Measurements from ENCODE around the gene FGF7.
"Not testable (repeated sequence)": the region's sequence is repeated elsewhere in the genome, so short reads cannot be mapped to it uniquely, and the experiment has no call there.

Gene FGF7

GRCh38 chr15:49423021-49423420, at the start of gene FGF7:
TSS of gene FGF7 (plus strand) at chr15:49423242. CDS start at chr15:49424298, 1,056 bp downstream.
- DNase-seq (ENCODE audit: low read depth): no peak

- no peak for DNase-seq (ENCODE audit: low read depth)
Measured at GRCh38 chr15:49379996-49380395, 43.0 kb upstream of the FGF7 start.

- DNase-seq (ENCODE audit: low read depth): no peak
Measured at GRCh38 chr15:49380912-49381311, 42.1 kb upstream of the FGF7 start.

- no peak for DNase-seq (ENCODE audit: low read depth)
Measured at GRCh38 chr15:49382394-49382793, 40.6 kb upstream of the FGF7 start.

- DNase-seq (ENCODE audit: low read depth): no peak
Measured at GRCh38 chr15:49383266-49383665, 39.8 kb upstream of the FGF7 start.

- no peak for DNase-seq (ENCODE audit: low read depth)
Measured at GRCh38 chr15:49387471-49387870, 35.6 kb upstream of the FGF7 start.

GRCh38 chr15:49402515-49403296, 20.3 kb upstream of the FGF7 start:
- not testable (repeated sequence) for DNase-seq (ENCODE audit: low read depth)

- DNase-seq (ENCODE audit: low read depth): no peak
Measured at GRCh38 chr15:49406352-49407118, 16.5 kb upstream of the FGF7 start.

GRCh38 chr15:49410641-49411040, 12.4 kb upstream of the FGF7 start:
- DNase-seq (ENCODE audit: low read depth): no peak

- no peak for DNase-seq (ENCODE audit: low read depth)
Measured at GRCh38 chr15:49412797-49413196, 10.2 kb upstream of the FGF7 start.

GRCh38 chr15:49415149-49415548, 7.9 kb upstream of the FGF7 start:
- no peak for DNase-seq (ENCODE audit: low read depth)

- DNase-seq (ENCODE audit: low read depth): no peak
Measured at GRCh38 chr15:49415638-49416037, 7.4 kb upstream of the FGF7 start.

- no peak for DNase-seq (ENCODE audit: low read depth)
Measured at GRCh38 chr15:49418811-49419210, 4.2 kb upstream of the FGF7 start.

GRCh38 chr15:49421991-49422390, 1.1 kb upstream of the FGF7 start:
- no peak for DNase-seq (ENCODE audit: low read depth)

- no peak for DNase-seq (ENCODE audit: low read depth)
Measured at GRCh38 chr15:49423901-49424550, 984 bp downstream of the FGF7 start.

- no peak for DNase-seq (ENCODE audit: low read depth)
Measured at GRCh38 chr15:49424954-49425353, 1.9 kb downstream of the FGF7 start.

GRCh38 chr15:49427372-49427771, 4.3 kb downstream of the FGF7 start:
- DNase-seq (ENCODE audit: low read depth): no peak

- no peak for DNase-seq (ENCODE audit: low read depth)
Measured at GRCh38 chr15:49428409-49429095, 5.5 kb downstream of the FGF7 start.

GRCh38 chr15:49430046-49430445, 7.0 kb downstream of the FGF7 start:
- no peak for DNase-seq (ENCODE audit: low read depth)

GRCh38 chr15:49435174-49435573, 12.1 kb downstream of the FGF7 start:
- no peak for DNase-seq (ENCODE audit: low read depth)

- DNase-seq (ENCODE audit: low read depth): no peak
Measured at GRCh38 chr15:49436751-49437150, 13.7 kb downstream of the FGF7 start.

- DNase-seq (ENCODE audit: low read depth): no peak
Measured at GRCh38 chr15:49438962-49439631, 16.1 kb downstream of the FGF7 start.

Measured in stimulated activated CD4-positive, alpha-beta T cell treated with anti-CD3 and anti-CD28 coated beads, Interleukin-2, amount 100 ng/mL, for 4 hours (primary cell).